SK-N-SH (cell line): ENCODE results near the gene SRP14. TPM values are rescaled to one million over a fixed set of nuclear protein-coding genes. Genes with fewer than 3 reads are reported as not detected.

Source experiments
- CTCF ChIA-PET: fragments of 300-600, 350-600 bp; formaldehyde crosslinking; extraction: SDS; loops from one replicate; lab custom pipeline; 2021; lab: Yijun Ruan, JAX
- POLR2A ChIA-PET: fragments of 350-600 bp; sonication (Branson Sonifier 250); formaldehyde crosslinking; extraction: SDS; loops from one replicate; lab custom pipeline; 2020; ENCODE audit warnings: antibody characterized with exemption, inconsistent platforms; lab: Yijun Ruan, JAX
- DNase-seq: peaks from one replicate; pipeline ENCODE4 v3.0.0; 2012
- H2AFZ ChIP-seq: fragments of 200-600 bp; sonication (generic); 2 replicates; pipeline ENCODE4 v1.8.1; 2016; ENCODE audit warnings: antibody characterized with exemption, mild to moderate bottlenecking, low read depth
- H3F3A ChIP-seq: fragments of 200-600 bp; sonication (generic); replicated peaks from 2 replicates; pipeline ENCODE3; 2016; ENCODE audit warnings: antibody characterized with exemption, mild to moderate bottlenecking; ENCODE audit not compliant: insufficient read depth
- H3K27ac ChIP-seq, 2 experiments: fragments of 200-500 bp in 1 of 2; fragments of 200-600 bp in 1 of 2; sonication (Bioruptor generic) in 1 of 2; sonication (generic), shearing (Covaris generic) in 1 of 2; 2 replicates each; pipeline versions ENCODE4 v1.5.1 to v1.6.1; 2014 to 2016; ENCODE audit warnings: low read depth in 2 of 2, inconsistent platforms in 1 of 2, low read length in 1 of 2, mild to moderate bottlenecking in 1 of 2, mixed read lengths in 1 of 2
- H3K27me3 ChIP-seq: fragments of 200-600 bp; sonication (generic), shearing (Covaris generic); 2 replicates; pipeline ENCODE4 v1.6.1; 2016; ENCODE audit warnings: mixed run types; ENCODE audit not compliant: insufficient read depth
- H3K36me3 ChIP-seq, 2 experiments: fragments of 200-500 bp in 1 of 2; fragments of 200-600 bp in 1 of 2; sonication (Bioruptor generic) in 1 of 2; sonication (generic) in 1 of 2; replicated peaks in 1 of 2; 2 replicates each; pipeline versions ENCODE3 to v1.5.1; 2014 to 2016; ENCODE audit warnings: low read length in 1 of 2, mild to moderate bottlenecking in 1 of 2; ENCODE audit not compliant: insufficient read depth in 2 of 2, control insufficient read depth in 1 of 2
- H3K4me1 ChIP-seq, 2 experiments: fragments of 200-500 bp in 1 of 2; fragments of 200-600 bp in 1 of 2; sonication (Bioruptor generic) in 1 of 2; sonication (generic), shearing (Covaris generic) in 1 of 2; 2 replicates each; pipeline versions ENCODE4 v1.5.1 to v1.6.1; 2014 to 2016; ENCODE audit warnings: low read depth in 1 of 2, low read length in 1 of 2, mixed run types in 1 of 2; ENCODE audit not compliant: insufficient read depth in 2 of 2, control insufficient read depth in 1 of 2
- H3K4me2 ChIP-seq: fragments of 200-600 bp; sonication (generic), shearing (Covaris generic); 2 replicates; pipeline ENCODE4 v1.6.1; 2017; ENCODE audit warnings: mixed run types
- H3K4me3 ChIP-seq, 2 experiments: fragments of 200-500 bp in 1 of 2; fragments of 200-600 bp in 1 of 2; sonication (Bioruptor generic) in 1 of 2; sonication (generic), shearing (Covaris generic) in 1 of 2; 2 replicates each; pipeline versions ENCODE4 v1.5.1 to v1.8.1; 2014 to 2016; ENCODE audit warnings: low read depth in 2 of 2, inconsistent platforms in 1 of 2, low read length in 1 of 2, mild to moderate bottlenecking in 1 of 2, mixed read lengths in 1 of 2, moderate library complexity in 1 of 2
- H3K79me2 ChIP-seq: fragments of 200-600 bp; sonication (generic); 2 replicates; pipeline ENCODE4 v1.8.1; 2017; ENCODE audit warnings: mild to moderate bottlenecking; ENCODE audit not compliant: insufficient read depth
- H3K9ac ChIP-seq: fragments of 200-600 bp; sonication (generic); 2 replicates; pipeline ENCODE4 v1.6.1; 2017; ENCODE audit warnings: mixed run types
- H3K9me2 ChIP-seq: fragments of 200-600 bp; sonication (generic); 2 replicates; pipeline ENCODE4 v1.6.1; 2017; ENCODE audit warnings: mixed run types
- H3K9me3 ChIP-seq: fragments of 200-600 bp; sonication (generic); 2 replicates; pipeline ENCODE4 v1.6.1; 2017; ENCODE audit warnings: mixed run types, mild to moderate bottlenecking, moderate library complexity
- H4K20me1 ChIP-seq: fragments of 200-600 bp; sonication (generic); 2 replicates; pipeline ENCODE4 v1.6.1; 2017; ENCODE audit warnings: mild to moderate bottlenecking, mixed run types; ENCODE audit not compliant: insufficient read depth
- CHD2 ChIP-seq: fragments of 150-350 bp; IDR thresholded peaks from 2 replicates; pipeline ENCODE4 v1.6.1; 2018; ENCODE audit warnings: low read length; ENCODE audit not compliant: partially characterized antibody
- ELF1 ChIP-seq: IDR thresholded peaks from 2 replicates; pipeline ENCODE4 v1.4.0; 2012
- EZH2phosphoT487 ChIP-seq: fragments of 200-600 bp; sonication (generic); IDR thresholded peaks from 2 replicates; pipeline ENCODE4 v1.6.1; 2017; ENCODE audit warnings: low read depth, mixed run types, mild to moderate bottlenecking, antibody characterized with exemption, moderate library complexity, borderline replicate concordance
- FOXJ3 ChIP-seq: sonication (generic); formaldehyde crosslinking; IDR thresholded peaks from 2 replicates; pipeline ENCODE4 v1.5.1; 2020; ENCODE audit warnings: mild to moderate bottlenecking, missing genetic modification reagents
- RAD21 ChIP-seq: IDR thresholded peaks from 2 replicates; pipeline ENCODE4 v1.6.1; 2012; ENCODE audit warnings: mild to moderate bottlenecking, low read length
- RXRA ChIP-seq: IDR thresholded peaks from 2 replicates; pipeline ENCODE4 v1.4.0; 2012; ENCODE audit warnings: low read depth, mild to moderate bottlenecking, borderline replicate concordance
- TEAD4 ChIP-seq: IDR thresholded peaks from 2 replicates; pipeline ENCODE4 v1.4.0; 2012; ENCODE audit warnings: mild to moderate bottlenecking, borderline replicate concordance; ENCODE audit not compliant: insufficient read depth
- YY1 ChIP-seq: IDR thresholded peaks from 2 replicates; pipeline ENCODE4 v1.4.0; 2012; ENCODE audit warnings: low read depth, mild to moderate bottlenecking
- WGBS: methylation state at CpG from one replicate; pipeline ENCODE4 v1.1.6; 2017; ENCODE audit warnings: low lambda C conversion rate; 5-methylcytosine and 5-hydroxymethylcytosine counted together
- polyA plus RNA-seq, 3 experiments: library from polyadenylated mRNA; depleted of rRNA; stranded (reverse); fragments of >200 nt; gene quantifications; 2 replicates each; pipeline ENCODE4 v1.2.3, GENCODE V29; 2012
- TF ChIP-seq, protein P1 (sequence below): IDR thresholded peaks from 2 replicates; pipeline ENCODE4 v1.4.0; 2012; ENCODE audit warnings: low read depth, borderline replicate concordance
- TF ChIP-seq, protein P2 (sequence below): fragments of 150-350 bp; IDR thresholded peaks from 2 replicates; pipeline ENCODE4 v1.6.1; 2017; ENCODE audit warnings: antibody characterized with exemption, low read length, low read depth, borderline replicate concordance
- TF ChIP-seq, protein P3 (sequence below): fragments of 200-600 bp; sonication (generic); IDR thresholded peaks from 2 replicates; pipeline ENCODE4 v1.6.1; 2017; ENCODE audit warnings: antibody characterized with exemption, mild to moderate bottlenecking, moderate library complexity
- TF ChIP-seq, protein P4 (sequence below): IDR thresholded peaks from 2 replicates; pipeline ENCODE4 v1.4.0; 2012; ENCODE audit warnings: low read depth
- TF ChIP-seq, protein P5 (sequence below): IDR thresholded peaks from 2 replicates; pipeline ENCODE4 v1.6.1; 2012; ENCODE audit warnings: mild to moderate bottlenecking, low read depth, low read length, moderate library complexity

SRP14 gene
- polyA plus RNA-seq, 1 of the 3 experiments (the other 2 are of a cell fraction), result 489 TPM

DNA sequence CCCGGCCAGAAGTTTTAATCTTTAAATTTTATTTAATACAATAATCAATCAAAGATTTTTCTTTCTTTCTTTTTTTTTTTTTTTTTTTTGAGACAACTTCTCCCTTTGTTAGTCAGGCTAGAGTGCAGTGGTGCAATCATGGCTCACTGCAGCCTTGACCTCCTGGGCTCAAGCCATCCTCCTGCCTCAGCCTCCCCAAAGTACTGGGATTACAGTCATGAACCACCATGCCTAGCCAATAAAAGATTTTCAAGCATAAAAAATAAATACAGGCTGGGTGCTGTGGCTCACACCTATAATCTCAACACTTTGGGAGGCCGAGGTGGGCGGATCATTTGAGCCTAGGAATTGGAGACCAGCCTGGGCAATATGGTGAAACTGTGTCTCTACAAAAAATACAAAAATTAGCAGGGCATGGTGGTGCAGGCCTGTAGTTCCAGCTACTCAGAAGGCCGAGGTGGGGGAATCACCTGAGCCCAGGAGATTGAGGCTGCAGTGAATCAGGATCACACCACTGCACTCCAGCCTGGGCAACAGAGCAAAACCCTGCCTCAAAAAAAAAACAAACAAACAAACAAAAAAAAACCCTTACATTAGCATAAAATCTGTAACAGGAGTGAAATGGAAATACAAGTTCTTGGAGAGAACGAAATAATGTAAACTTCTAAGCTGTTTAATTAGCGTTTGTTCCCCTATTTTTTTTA, 29.1 kb upstream of the SRP14 start (continued):
- TF ChIP-seq, protein P1, sequence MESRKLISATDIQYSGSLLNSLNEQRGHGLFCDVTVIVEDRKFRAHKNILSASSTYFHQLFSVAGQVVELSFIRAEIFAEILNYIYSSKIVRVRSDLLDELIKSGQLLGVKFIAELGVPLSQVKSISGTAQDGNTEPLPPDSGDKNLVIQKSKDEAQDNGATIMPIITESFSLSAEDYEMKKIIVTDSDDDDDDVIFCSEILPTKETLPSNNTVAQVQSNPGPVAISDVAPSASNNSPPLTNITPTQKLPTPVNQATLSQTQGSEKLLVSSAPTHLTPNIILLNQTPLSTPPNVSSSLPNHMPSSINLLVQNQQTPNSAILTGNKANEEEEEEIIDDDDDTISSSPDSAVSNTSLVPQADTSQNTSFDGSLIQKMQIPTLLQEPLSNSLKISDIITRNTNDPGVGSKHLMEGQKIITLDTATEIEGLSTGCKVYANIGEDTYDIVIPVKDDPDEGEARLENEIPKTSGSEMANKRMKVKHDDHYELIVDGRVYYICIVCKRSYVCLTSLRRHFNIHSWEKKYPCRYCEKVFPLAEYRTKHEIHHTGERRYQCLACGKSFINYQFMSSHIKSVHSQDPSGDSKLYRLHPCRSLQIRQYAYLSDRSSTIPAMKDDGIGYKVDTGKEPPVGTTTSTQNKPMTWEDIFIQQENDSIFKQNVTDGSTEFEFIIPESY, result no peak

DNA sequence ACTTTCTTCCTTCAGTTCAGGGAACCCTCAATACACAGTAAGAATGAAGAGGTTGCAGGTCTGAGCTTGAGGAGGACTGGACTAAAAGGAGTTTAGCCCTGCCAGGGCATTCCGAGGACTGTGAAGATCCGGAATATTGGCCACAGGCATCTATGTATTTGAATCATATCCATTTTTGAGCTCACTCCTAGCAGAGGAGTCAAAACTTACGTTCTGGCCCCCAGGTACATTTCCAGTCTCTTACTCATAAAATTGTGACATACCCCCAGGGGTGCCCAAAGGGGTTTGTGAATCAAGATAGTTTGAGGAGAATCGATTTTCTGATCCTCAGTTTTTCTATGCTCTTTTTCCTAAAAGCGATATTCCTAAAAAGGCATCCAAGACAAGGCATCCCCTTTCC, 27.6 kb upstream of the SRP14 start:
- Histone ChIP-seq H4K20me1 (no peaks in the 10 kb centered on the region), H3K27me3 (no peaks in the 10 kb centered on the region), H2AFZ (no peak overlapping the region), H3K9me3 (no peaks in the 10 kb centered on the region), H3K36me3 (no peaks in the 10 kb centered on the region), H3K4me2 (no peak overlapping the region), H3K4me3 (no peak overlapping the region), H3K79me2 (no peaks in the 10 kb centered on the region), H3K27ac (no peak overlapping the region), H3K4me1 (peaks cover 17 to 39% of the 10 kb centered on the region in 2 experiments), H3K9me2 (no peaks in the 10 kb centered on the region), H3K9ac (no peak overlapping the region), H3F3A (no peaks in the 10 kb centered on the region)
- ChIA-PET POLR2A (no interaction called here), CTCF (interaction anchor here (1.0 to 1.5 kb wide), 4 partner anchors 21 to 208 kb away, joined by 3 to 8 read pairs (median 5); no protein-coding TSS in a partner anchor)
- no peak for DNase-seq
- WGBS, result 78% methylated on average over 5 of the region's 5 CpGs
- TF ChIP-seq ELF1, result no peak
- TF ChIP-seq FOXJ3 (CRISPR knock-in tag), result no peak
- TF ChIP-seq, protein P2, sequence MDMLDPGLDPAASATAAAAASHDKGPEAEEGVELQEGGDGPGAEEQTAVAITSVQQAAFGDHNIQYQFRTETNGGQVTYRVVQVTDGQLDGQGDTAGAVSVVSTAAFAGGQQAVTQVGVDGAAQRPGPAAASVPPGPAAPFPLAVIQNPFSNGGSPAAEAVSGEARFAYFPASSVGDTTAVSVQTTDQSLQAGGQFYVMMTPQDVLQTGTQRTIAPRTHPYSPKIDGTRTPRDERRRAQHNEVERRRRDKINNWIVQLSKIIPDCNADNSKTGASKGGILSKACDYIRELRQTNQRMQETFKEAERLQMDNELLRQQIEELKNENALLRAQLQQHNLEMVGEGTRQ, result no peak
- TF ChIP-seq TEAD4, result no peak
- TF ChIP-seq, protein P3, sequence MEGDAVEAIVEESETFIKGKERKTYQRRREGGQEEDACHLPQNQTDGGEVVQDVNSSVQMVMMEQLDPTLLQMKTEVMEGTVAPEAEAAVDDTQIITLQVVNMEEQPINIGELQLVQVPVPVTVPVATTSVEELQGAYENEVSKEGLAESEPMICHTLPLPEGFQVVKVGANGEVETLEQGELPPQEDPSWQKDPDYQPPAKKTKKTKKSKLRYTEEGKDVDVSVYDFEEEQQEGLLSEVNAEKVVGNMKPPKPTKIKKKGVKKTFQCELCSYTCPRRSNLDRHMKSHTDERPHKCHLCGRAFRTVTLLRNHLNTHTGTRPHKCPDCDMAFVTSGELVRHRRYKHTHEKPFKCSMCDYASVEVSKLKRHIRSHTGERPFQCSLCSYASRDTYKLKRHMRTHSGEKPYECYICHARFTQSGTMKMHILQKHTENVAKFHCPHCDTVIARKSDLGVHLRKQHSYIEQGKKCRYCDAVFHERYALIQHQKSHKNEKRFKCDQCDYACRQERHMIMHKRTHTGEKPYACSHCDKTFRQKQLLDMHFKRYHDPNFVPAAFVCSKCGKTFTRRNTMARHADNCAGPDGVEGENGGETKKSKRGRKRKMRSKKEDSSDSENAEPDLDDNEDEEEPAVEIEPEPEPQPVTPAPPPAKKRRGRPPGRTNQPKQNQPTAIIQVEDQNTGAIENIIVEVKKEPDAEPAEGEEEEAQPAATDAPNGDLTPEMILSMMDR, result no peak
- no peak for TF ChIP-seq CHD2
- TF ChIP-seq RAD21, result no peak
- TF ChIP-seq YY1, result no peak
- no peak for TF ChIP-seq RXRA
- TF ChIP-seq EZH2phosphoT487, result no peak
- TF ChIP-seq, protein P4, sequence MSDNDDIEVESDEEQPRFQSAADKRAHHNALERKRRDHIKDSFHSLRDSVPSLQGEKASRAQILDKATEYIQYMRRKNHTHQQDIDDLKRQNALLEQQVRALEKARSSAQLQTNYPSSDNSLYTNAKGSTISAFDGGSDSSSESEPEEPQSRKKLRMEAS, result no peak
- TF ChIP-seq, protein P5, sequence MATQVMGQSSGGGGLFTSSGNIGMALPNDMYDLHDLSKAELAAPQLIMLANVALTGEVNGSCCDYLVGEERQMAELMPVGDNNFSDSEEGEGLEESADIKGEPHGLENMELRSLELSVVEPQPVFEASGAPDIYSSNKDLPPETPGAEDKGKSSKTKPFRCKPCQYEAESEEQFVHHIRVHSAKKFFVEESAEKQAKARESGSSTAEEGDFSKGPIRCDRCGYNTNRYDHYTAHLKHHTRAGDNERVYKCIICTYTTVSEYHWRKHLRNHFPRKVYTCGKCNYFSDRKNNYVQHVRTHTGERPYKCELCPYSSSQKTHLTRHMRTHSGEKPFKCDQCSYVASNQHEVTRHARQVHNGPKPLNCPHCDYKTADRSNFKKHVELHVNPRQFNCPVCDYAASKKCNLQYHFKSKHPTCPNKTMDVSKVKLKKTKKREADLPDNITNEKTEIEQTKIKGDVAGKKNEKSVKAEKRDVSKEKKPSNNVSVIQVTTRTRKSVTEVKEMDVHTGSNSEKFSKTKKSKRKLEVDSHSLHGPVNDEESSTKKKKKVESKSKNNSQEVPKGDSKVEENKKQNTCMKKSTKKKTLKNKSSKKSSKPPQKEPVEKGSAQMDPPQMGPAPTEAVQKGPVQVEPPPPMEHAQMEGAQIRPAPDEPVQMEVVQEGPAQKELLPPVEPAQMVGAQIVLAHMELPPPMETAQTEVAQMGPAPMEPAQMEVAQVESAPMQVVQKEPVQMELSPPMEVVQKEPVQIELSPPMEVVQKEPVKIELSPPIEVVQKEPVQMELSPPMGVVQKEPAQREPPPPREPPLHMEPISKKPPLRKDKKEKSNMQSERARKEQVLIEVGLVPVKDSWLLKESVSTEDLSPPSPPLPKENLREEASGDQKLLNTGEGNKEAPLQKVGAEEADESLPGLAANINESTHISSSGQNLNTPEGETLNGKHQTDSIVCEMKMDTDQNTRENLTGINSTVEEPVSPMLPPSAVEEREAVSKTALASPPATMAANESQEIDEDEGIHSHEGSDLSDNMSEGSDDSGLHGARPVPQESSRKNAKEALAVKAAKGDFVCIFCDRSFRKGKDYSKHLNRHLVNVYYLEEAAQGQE, result no peak
